Measurements from ENCODE around the gene P2RX6.

DNA sequence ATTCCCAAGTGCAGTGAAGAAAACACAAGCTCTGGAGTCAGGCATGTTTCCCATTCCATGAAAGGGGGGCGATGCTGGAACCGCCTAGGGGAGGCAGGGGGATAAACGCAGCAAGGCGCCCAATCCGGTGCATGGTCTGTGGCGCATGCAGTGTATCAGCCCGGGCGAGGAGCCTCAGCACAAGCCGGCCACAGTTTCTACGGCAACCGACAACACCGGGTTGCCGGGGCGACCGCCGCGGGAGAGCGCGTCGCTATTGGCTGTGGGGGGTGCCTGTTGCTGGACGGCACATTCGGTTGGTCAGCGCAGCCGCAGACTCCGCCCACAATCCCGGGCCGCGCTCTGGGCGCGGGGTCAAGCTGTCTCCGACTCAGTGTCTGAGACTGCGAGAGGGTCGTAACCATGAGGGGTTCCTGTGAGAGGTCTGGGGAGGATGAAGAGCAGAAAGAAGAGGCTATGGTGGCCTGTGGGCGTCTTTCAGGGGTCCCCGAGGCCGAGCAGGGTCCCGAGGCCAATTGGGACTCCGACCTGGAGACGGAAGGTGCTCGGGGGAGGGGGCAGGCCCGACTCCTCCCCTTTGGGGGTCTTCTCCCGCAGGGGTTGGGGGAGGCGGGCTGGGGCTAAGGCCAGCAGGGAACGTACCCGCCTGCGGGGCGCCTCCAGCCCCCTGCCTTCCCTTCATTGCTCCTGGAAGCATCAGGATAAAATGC is 30.8 kb downstream of the P2RX6 start, which contains the start of gene LRRC74B:
- TF ChIP-seq, protein P1, sequence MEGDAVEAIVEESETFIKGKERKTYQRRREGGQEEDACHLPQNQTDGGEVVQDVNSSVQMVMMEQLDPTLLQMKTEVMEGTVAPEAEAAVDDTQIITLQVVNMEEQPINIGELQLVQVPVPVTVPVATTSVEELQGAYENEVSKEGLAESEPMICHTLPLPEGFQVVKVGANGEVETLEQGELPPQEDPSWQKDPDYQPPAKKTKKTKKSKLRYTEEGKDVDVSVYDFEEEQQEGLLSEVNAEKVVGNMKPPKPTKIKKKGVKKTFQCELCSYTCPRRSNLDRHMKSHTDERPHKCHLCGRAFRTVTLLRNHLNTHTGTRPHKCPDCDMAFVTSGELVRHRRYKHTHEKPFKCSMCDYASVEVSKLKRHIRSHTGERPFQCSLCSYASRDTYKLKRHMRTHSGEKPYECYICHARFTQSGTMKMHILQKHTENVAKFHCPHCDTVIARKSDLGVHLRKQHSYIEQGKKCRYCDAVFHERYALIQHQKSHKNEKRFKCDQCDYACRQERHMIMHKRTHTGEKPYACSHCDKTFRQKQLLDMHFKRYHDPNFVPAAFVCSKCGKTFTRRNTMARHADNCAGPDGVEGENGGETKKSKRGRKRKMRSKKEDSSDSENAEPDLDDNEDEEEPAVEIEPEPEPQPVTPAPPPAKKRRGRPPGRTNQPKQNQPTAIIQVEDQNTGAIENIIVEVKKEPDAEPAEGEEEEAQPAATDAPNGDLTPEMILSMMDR (IDR thresholded peaks at IDR 0.05) = no peak
- no peak for TF ChIP-seq POLR2A (IDR thresholded peaks at IDR 0.05)
